ENCODE data around the gene TNRC6A.
A peak's percentile ranks its signal among the peaks of the same experiment; 100 is the strongest.

Gene TNRC6A

DNA sequence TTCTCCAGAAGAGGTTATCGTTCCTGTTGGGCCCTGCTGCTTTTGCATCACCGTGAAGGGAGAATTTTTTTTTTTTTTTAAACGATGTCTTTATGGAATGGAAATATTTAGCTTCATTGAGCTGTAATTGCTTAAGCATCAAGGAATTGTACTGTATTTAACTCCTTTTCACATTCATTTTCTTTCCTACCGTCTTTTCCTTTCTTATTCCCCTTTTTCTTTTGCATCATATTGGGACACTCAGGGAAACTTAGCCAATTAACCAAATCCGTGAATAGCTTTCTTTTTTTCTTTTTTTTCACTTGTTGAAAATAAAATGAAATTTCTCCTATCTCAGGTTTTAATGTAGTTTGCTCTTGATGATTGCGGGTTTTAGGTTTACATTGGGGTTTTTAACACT is 1.5 kb downstream of the TNRC6A start:
- Histone ChIP-seq H2BK12ac (ENCODE audit: low read length) (no peak overlapping the region), H3K14ac (ENCODE audit: low read length) (no peak overlapping the region), H3K4me3 (ENCODE audit: low read depth, low read length) (no peak overlapping the region), H4K91ac (ENCODE audit: low read depth, low read length) (no peak overlapping the region), H3K18ac (ENCODE audit: low read length) (no peak overlapping the region), H3K9me3 (ENCODE audit: insufficient read depth, low read depth, low read length) (no peaks in the 10 kb centered on the region), H3K23ac (ENCODE audit: low read length) (no peak overlapping the region), H2AFZ (ENCODE audit: insufficient read depth, low read length, poor library complexity) (no peak overlapping the region), H4K12ac (ENCODE audit: low read depth, low read length) (no peak overlapping the region), H3K27me3 (ENCODE audit: insufficient read depth, low read length) (no peaks in the 10 kb centered on the region), H3K4me2 (ENCODE audit: low read length) (peak overlapping the region; percentile 67), H2BK5ac (ENCODE audit: low read depth, low read length, poor library complexity) (no peak overlapping the region), H3K9ac (ENCODE audit: low read length) (no peak overlapping the region), H3K79me1 (ENCODE audit: low read length) (peaks cover 9% of the 10 kb centered on the region), H2AK5ac (ENCODE audit: low read length) (no peak overlapping the region), H3K27ac (ENCODE audit: low read depth, low read length) (no peak overlapping the region), H3K4ac (ENCODE audit: low read depth, low read length) (peak overlapping the region; percentile 40), H3K4me1 (ENCODE audit: control insufficient read depth in 1 of 2, insufficient read depth in 2 of 2, low read length in 2 of 2) (peaks cover 0 to 5% of the 10 kb centered on the region in 2 experiments), H3K36me3 (ENCODE audit: control insufficient read depth in 1 of 2, insufficient read depth in 2 of 2, low read length in 2 of 2) (peaks cover 8 to 11% of the 10 kb centered on the region in 2 experiments), H3K79me2 (ENCODE audit: control insufficient read depth, insufficient read depth, low read length, poor library complexity) (peaks cover 4% of the 10 kb centered on the region), H4K8ac (ENCODE audit: low read depth, low read length) (no peak overlapping the region), H2BK120ac (ENCODE audit: insufficient read depth, low read length, poor library complexity) (no peak overlapping the region)
- WGBS (ENCODE audit: extremely low coverage, insufficient coverage, insufficient read length): no CpG with 5 or more reads among the region's 6 CpGs
- DNase-seq: no peak

DNA sequence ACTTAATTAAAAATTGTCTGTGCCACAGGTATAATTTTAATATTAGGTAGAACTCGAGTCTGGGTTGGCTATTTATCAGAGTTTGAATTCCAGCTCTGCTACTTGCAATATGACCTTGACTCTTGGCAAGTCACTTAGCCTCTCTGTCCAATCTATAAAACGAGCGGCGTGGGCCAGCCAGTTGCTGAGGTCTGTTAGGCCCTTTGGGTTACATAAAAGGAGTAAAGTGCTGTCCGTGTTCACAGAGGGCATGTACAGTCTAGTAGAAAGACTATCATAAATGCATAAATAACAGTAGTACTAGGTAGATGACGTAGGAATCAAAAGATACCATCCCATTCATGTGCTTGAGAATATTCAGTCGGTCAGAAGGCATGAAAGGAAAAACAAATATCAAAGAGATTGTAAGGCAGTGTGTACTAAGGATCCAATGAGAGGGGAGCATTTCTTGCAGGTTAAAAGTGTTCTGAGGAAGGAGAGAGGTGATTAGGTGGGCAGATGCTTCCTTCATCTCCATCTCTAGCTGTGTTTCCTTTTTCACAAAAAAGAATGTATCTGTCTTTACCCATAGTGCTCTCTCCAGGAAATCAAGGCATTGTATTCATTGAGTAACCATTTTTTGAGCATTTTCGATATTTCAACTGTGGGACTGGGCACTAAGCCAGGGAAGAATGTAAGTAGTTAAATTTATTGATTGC is 2.4 kb downstream of the TNRC6A start:
- Histone ChIP-seq H3K4me1 (ENCODE audit: control insufficient read depth in 1 of 2, insufficient read depth in 2 of 2, low read length in 2 of 2) (peaks cover 0 to 7% of the 10 kb centered on the region in 2 experiments), H2BK120ac (ENCODE audit: insufficient read depth, low read length, poor library complexity) (no peak overlapping the region), H4K8ac (ENCODE audit: low read depth, low read length) (no peak overlapping the region), H2AFZ (ENCODE audit: insufficient read depth, low read length, poor library complexity) (no peak overlapping the region), H3K4ac (ENCODE audit: low read depth, low read length) (peak overlapping the region; percentile 96), H3K27ac (ENCODE audit: low read depth, low read length) (no peak overlapping the region), H3K18ac (ENCODE audit: low read length) (no peak overlapping the region), H3K4me2 (ENCODE audit: low read length) (no peak overlapping the region), H3K14ac (ENCODE audit: low read length) (no peak overlapping the region), H3K9me3 (ENCODE audit: insufficient read depth, low read depth, low read length) (no peaks in the 10 kb centered on the region), H3K79me1 (ENCODE audit: low read length) (peaks cover 9% of the 10 kb centered on the region), H2AK5ac (ENCODE audit: low read length) (no peak overlapping the region), H4K91ac (ENCODE audit: low read depth, low read length) (no peak overlapping the region), H2BK5ac (ENCODE audit: low read depth, low read length, poor library complexity) (no peak overlapping the region), H3K4me3 (ENCODE audit: low read depth, low read length) (no peak overlapping the region), H3K23ac (ENCODE audit: low read length) (peak overlapping the region; percentile 17), H3K36me3 (ENCODE audit: control insufficient read depth in 1 of 2, insufficient read depth in 2 of 2, low read length in 2 of 2) (peaks cover 8 to 11% of the 10 kb centered on the region in 2 experiments), H3K27me3 (ENCODE audit: insufficient read depth, low read length) (no peaks in the 10 kb centered on the region), H2BK12ac (ENCODE audit: low read length) (no peak overlapping the region), H4K12ac (ENCODE audit: low read depth, low read length) (no peak overlapping the region), H3K79me2 (ENCODE audit: control insufficient read depth, insufficient read depth, low read length, poor library complexity) (peaks cover 4% of the 10 kb centered on the region), H3K9ac (ENCODE audit: low read length) (no peak overlapping the region)
- no CpG with 5 or more reads among the region's 8 CpGs for WGBS (ENCODE audit: extremely low coverage, insufficient coverage, insufficient read length)
- no peak for DNase-seq

DNA sequence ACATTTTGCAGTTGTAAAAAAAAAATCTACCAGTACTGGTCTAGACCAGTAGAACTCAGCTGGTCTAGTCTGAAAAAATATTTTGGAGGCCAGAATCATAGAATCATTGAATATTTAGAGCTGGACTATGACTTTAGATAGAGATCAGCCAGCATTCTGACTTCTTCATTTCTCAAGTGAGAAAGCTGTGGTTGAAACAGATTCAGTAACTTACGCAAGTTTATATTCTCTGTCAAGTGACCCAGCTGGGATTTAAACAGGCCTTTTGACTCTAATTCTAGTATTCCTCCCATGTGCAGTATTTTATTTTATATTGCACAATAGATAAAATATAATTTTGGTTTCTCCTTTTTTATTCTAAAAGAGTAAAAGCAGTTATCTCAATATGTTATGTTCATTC is 4.9 kb downstream of the TNRC6A start:
- H2AK5ac ChIP-seq (ENCODE audit: low read length): no peak overlapping the region
- no peak overlapping the region for H3K18ac ChIP-seq (ENCODE audit: low read length)
- no peaks in the 10 kb centered on the region for H3K27me3 ChIP-seq (ENCODE audit: insufficient read depth, low read length)
- peak; percentile 41 to 95 for DNase-seq
- WGBS (ENCODE audit: extremely low coverage, insufficient coverage, insufficient read length): no CpG with 5 or more reads among the region's 1 CpG
- no peak overlapping the region for H2BK120ac ChIP-seq (ENCODE audit: insufficient read depth, low read length, poor library complexity)
- H3K4me3 ChIP-seq (ENCODE audit: low read depth, low read length): no peak overlapping the region
- peaks cover 5% of the 10 kb centered on the region for H3K79me2 ChIP-seq (ENCODE audit: control insufficient read depth, insufficient read depth, low read length, poor library complexity)
- no peak overlapping the region for H3K27ac ChIP-seq (ENCODE audit: low read depth, low read length)
- no peak overlapping the region for H3K4me2 ChIP-seq (ENCODE audit: low read length)
- H3K4ac ChIP-seq (ENCODE audit: low read depth, low read length): no peak overlapping the region
- no peak overlapping the region for H2BK12ac ChIP-seq (ENCODE audit: low read length)
- peaks cover 4% of the 10 kb centered on the region for H3K79me1 ChIP-seq (ENCODE audit: low read length)
- H3K9me3 ChIP-seq (ENCODE audit: insufficient read depth, low read depth, low read length): no peaks in the 10 kb centered on the region
- H3K23ac ChIP-seq (ENCODE audit: low read length): no peak overlapping the region
- H3K36me3 ChIP-seq (ENCODE audit: control insufficient read depth in 1 of 2, insufficient read depth in 2 of 2, low read length in 2 of 2): peaks cover 10 to 15% of the 10 kb centered on the region in 2 experiments
- H3K9ac ChIP-seq (ENCODE audit: low read length): no peak overlapping the region
- H3K14ac ChIP-seq (ENCODE audit: low read length): no peak overlapping the region
- H3K4me1 ChIP-seq (ENCODE audit: control insufficient read depth in 1 of 2, insufficient read depth in 2 of 2, low read length in 2 of 2): peaks cover 0 to 5% of the 10 kb centered on the region in 2 experiments
- H4K8ac ChIP-seq (ENCODE audit: low read depth, low read length): no peak overlapping the region
- no peak overlapping the region for H2AFZ ChIP-seq (ENCODE audit: insufficient read depth, low read length, poor library complexity)
- H4K12ac ChIP-seq (ENCODE audit: low read depth, low read length): no peak overlapping the region
- no peak overlapping the region for H4K91ac ChIP-seq (ENCODE audit: low read depth, low read length)
- H2BK5ac ChIP-seq (ENCODE audit: low read depth, low read length, poor library complexity): no peak overlapping the region

DNA sequence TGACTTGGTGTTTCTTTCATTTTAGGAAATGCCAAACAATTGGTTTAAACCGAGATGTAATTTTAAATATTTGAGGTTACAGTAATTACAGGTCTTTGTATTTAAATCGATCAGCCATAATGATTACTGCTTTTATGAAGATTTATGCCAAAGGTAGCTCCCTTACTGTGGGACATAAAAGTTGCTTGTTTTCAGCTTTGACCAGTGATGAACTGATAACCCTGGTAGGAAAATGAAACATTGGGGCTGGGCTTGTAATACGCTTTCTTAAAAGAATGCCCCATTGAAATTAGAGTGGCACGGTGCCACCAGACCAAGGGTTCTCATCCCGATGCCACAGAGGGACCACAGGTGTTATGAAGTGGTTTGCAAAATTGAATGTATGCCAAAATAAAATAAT is 7.3 kb downstream of the TNRC6A start:
- H3K9ac ChIP-seq (ENCODE audit: low read length): no peak overlapping the region
- H3K4ac ChIP-seq (ENCODE audit: low read depth, low read length): peak overlapping the region; percentile 91
- no peak overlapping the region for H4K91ac ChIP-seq (ENCODE audit: low read depth, low read length)
- H3K79me1 ChIP-seq (ENCODE audit: low read length): no peaks in the 10 kb centered on the region
- H3K4me3 ChIP-seq (ENCODE audit: low read depth, low read length): no peak overlapping the region
- WGBS (ENCODE audit: extremely low coverage, insufficient coverage, insufficient read length): no CpG with 5 or more reads among the region's 5 CpGs
- no peak overlapping the region for H3K18ac ChIP-seq (ENCODE audit: low read length)
- H2AK5ac ChIP-seq (ENCODE audit: low read length): no peak overlapping the region
- no peak overlapping the region for H3K23ac ChIP-seq (ENCODE audit: low read length)
- no peak overlapping the region for H4K12ac ChIP-seq (ENCODE audit: low read depth, low read length)
- H3K9me3 ChIP-seq (ENCODE audit: insufficient read depth, low read depth, low read length): no peaks in the 10 kb centered on the region
- H3K4me2 ChIP-seq (ENCODE audit: low read length): no peak overlapping the region
- H3K27ac ChIP-seq (ENCODE audit: low read depth, low read length): no peak overlapping the region
- no peak overlapping the region for H4K8ac ChIP-seq (ENCODE audit: low read depth, low read length)
- H3K27me3 ChIP-seq (ENCODE audit: insufficient read depth, low read length): no peaks in the 10 kb centered on the region
- no peak overlapping the region for H2BK120ac ChIP-seq (ENCODE audit: insufficient read depth, low read length, poor library complexity)
- peaks cover 0 to 6% of the 10 kb centered on the region in 2 experiments for H3K4me1 ChIP-seq (ENCODE audit: control insufficient read depth in 1 of 2, insufficient read depth in 2 of 2, low read length in 2 of 2)
- peaks cover 4% of the 10 kb centered on the region for H3K79me2 ChIP-seq (ENCODE audit: control insufficient read depth, insufficient read depth, low read length, poor library complexity)
- no peak overlapping the region for H2BK12ac ChIP-seq (ENCODE audit: low read length)
- H3K14ac ChIP-seq (ENCODE audit: low read length): no peak overlapping the region
- no peak for DNase-seq
- H3K36me3 ChIP-seq (ENCODE audit: control insufficient read depth in 1 of 2, insufficient read depth in 2 of 2, low read length in 2 of 2): peaks cover 13 to 15% of the 10 kb centered on the region in 2 experiments
- H2BK5ac ChIP-seq (ENCODE audit: low read depth, low read length, poor library complexity): no peak overlapping the region
- H2AFZ ChIP-seq (ENCODE audit: insufficient read depth, low read length, poor library complexity): no peak overlapping the region

Data from trophoblast cell (in vitro differentiated cells and primary cell).